GM12875 (cell line): ENCODE measurements around the gene BATF3.

ENCODE experiments used
- H3K4me3 ChIP-seq: one replicate; pipeline ENCODE4 v1.5.1; 2011; ENCODE audit warnings: low read depth, low read length, control low read depth
- TF ChIP-seq, protein P1 (sequence below): IDR thresholded peaks from 2 replicates; pipeline ENCODE4 v1.5.1; 2011; ENCODE audit warnings: low read depth, mild to moderate bottlenecking, control low read depth, inconsistent platforms, low read length, moderate library complexity, borderline replicate concordance; ENCODE audit not compliant: insufficient read depth

Gene BATF3

GRCh38 chr1:212647004-212647403, 52.6 kb downstream of the BATF3 start:
- no peak overlapping the region for H3K4me3 ChIP-seq
- TF ChIP-seq, protein P1, sequence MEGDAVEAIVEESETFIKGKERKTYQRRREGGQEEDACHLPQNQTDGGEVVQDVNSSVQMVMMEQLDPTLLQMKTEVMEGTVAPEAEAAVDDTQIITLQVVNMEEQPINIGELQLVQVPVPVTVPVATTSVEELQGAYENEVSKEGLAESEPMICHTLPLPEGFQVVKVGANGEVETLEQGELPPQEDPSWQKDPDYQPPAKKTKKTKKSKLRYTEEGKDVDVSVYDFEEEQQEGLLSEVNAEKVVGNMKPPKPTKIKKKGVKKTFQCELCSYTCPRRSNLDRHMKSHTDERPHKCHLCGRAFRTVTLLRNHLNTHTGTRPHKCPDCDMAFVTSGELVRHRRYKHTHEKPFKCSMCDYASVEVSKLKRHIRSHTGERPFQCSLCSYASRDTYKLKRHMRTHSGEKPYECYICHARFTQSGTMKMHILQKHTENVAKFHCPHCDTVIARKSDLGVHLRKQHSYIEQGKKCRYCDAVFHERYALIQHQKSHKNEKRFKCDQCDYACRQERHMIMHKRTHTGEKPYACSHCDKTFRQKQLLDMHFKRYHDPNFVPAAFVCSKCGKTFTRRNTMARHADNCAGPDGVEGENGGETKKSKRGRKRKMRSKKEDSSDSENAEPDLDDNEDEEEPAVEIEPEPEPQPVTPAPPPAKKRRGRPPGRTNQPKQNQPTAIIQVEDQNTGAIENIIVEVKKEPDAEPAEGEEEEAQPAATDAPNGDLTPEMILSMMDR, result no peak

- TF ChIP-seq, protein P1, result no peak
- no peak overlapping the region for H3K4me3 ChIP-seq
These were observed 53.1 kb downstream of the BATF3 start for GRCh38 chr1:212646588-212646987.

GRCh38 chr1:212645546-212646543, 53.8 kb downstream of the BATF3 start:
- TF ChIP-seq, protein P1, result no peak
- no peak overlapping the region for H3K4me3 ChIP-seq

- TF ChIP-seq, protein P1, result no peak
- H3K4me3 ChIP-seq, result no peak overlapping the region
These were observed 54.6 kb downstream of the BATF3 start for GRCh38 chr1:212644866-212645545.

GRCh38 chr1:212643877-212644276, 55.8 kb downstream of the BATF3 start:
- no peak overlapping the region for H3K4me3 ChIP-seq
- TF ChIP-seq, protein P1, result no peak

- no peak overlapping the region for H3K4me3 ChIP-seq
- TF ChIP-seq, protein P1, result no peak
These were observed 57.7 kb downstream of the BATF3 start for GRCh38 chr1:212641956-212642355.
